Lower lobe of right lung (tissue), 2 donors: ENCODE measurements around the gene LYPD1. TPM values are rescaled to one million over a fixed set of nuclear protein-coding genes. Genes with fewer than 3 reads are reported as not detected.
"Not testable (repeated sequence)": the region's sequence is repeated elsewhere in the genome, so short reads cannot be mapped to it uniquely, and the experiment has no call there.

ENCODE experiments used
- ATAC-seq, 2 donors: fragments of 200-7000 bp; cut with Tn5 transposase; one replicate each; pipeline ENCODE4 v1.9.1; 2020 to 2022; ENCODE audit warnings: mild to moderate bottlenecking in 2 of 2, moderate library complexity in 2 of 2
- DNase-seq: peaks from one replicate; pipeline ENCODE4 v3.0.0-alpha.2; 2020
- H3K27ac ChIP-seq: fragments of 200-600 bp; one replicate; pipeline ENCODE4 v1.8.0; 2022
- H3K27me3 ChIP-seq: fragments of 200-600 bp; one replicate; pipeline ENCODE4 v1.8.0; 2022; ENCODE audit warnings: low read depth
- H3K36me3 ChIP-seq: fragments of 200-600 bp; one replicate; pipeline ENCODE4 v1.8.0; 2022; ENCODE audit warnings: mild to moderate bottlenecking
- H3K4me1 ChIP-seq: fragments of 200-600 bp; one replicate; pipeline ENCODE4 v1.8.0; 2022
- H3K4me3 ChIP-seq: fragments of 200-600 bp; one replicate; pipeline ENCODE4 v1.8.0; 2022; ENCODE audit warnings: mild to moderate bottlenecking
- H3K9me3 ChIP-seq: fragments of 200-600 bp; one replicate; pipeline ENCODE4 v1.8.0; 2022
- intact Hi-C: fragments of 100-400 bp; cut with DNase I; formaldehyde crosslinking; loops from one replicate; pipeline ENCODE4 v1.11.0; 2022
- total RNA-seq: library from RNA; stranded (reverse); fragmentation: NEBNext Ultra II Directional; extraction: Animal tissue kit (Norgen Biotek cat#: 25700); gene quantifications from one replicate; pipeline ENCODE4 v1.2.1, GENCODE V29; 2021
- TF ChIP-seq, protein P1 (sequence below): fragments of 200-600 bp; IDR thresholded peaks from one replicate; pipeline ENCODE4 v1.8.0; 2022; ENCODE audit warnings: antibody characterized with exemption, mild to moderate bottlenecking
- donor health status: DM: no; HTN: yes; CAD: no; lungs with severe emphysema.

LYPD1 gene
- total RNA-seq, 1 donor from 2014 or later = 1.5 TPM

DNA sequence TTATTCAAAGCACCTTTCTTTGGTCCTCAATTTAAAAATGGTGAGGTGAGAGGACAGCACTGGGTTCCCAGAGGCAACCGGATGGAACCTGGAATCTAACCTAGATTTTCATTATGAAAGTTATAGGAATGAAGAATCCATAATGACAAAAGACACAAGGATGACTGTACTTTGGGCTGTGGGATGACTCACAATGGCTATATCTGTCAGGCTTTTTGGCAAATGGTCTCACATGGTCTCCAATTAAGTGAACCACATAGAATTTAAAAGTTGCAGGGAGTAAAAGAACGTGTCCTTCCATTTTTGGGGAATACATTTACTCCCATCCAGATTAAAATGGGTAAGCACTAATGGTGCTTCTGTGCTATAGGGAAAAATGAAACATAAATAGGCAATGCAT lies 31.8 kb upstream of the LYPD1 start:
- H3K36me3 ChIP-seq = no peaks in the 10 kb centered on the region
- H3K9me3 ChIP-seq = no peaks in the 10 kb centered on the region
- TF ChIP-seq, protein P1, sequence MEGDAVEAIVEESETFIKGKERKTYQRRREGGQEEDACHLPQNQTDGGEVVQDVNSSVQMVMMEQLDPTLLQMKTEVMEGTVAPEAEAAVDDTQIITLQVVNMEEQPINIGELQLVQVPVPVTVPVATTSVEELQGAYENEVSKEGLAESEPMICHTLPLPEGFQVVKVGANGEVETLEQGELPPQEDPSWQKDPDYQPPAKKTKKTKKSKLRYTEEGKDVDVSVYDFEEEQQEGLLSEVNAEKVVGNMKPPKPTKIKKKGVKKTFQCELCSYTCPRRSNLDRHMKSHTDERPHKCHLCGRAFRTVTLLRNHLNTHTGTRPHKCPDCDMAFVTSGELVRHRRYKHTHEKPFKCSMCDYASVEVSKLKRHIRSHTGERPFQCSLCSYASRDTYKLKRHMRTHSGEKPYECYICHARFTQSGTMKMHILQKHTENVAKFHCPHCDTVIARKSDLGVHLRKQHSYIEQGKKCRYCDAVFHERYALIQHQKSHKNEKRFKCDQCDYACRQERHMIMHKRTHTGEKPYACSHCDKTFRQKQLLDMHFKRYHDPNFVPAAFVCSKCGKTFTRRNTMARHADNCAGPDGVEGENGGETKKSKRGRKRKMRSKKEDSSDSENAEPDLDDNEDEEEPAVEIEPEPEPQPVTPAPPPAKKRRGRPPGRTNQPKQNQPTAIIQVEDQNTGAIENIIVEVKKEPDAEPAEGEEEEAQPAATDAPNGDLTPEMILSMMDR = no peak
- intact Hi-C loops = no loop called here
- H3K4me1 ChIP-seq = no peaks in the 10 kb centered on the region
- no peaks in the 10 kb centered on the region for H3K27me3 ChIP-seq
- H3K27ac ChIP-seq = no peak overlapping the region
- no peak for DNase-seq
- ATAC-seq = no peak
- H3K4me3 ChIP-seq = no peak overlapping the region

DNA sequence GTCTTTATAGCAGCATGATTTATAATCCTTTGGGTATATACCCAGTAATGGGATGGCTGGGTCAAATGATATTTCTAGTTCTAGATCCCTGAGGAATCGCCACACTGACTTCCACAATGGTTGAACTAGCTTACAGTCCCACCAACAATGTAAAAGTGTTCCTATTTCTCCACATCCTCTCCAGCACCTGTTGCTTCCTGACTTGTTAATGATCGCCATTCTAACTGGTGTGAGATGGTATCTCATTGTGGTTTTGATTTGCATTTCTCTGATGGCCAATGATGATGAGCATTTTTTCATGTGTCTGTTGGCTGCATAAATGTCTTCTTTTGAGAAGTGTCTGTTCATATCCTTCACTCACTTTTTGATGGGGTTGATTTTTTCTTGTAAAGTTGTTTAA lies 29.8 kb upstream of the LYPD1 start:
- H3K27me3 ChIP-seq, H3K36me3 ChIP-seq, H3K9me3 ChIP-seq, ATAC-seq, H3K27ac ChIP-seq, H3K4me1 ChIP-seq, intact Hi-C loops, DNase-seq, H3K4me3 ChIP-seq: not testable (repeated sequence)

DNA sequence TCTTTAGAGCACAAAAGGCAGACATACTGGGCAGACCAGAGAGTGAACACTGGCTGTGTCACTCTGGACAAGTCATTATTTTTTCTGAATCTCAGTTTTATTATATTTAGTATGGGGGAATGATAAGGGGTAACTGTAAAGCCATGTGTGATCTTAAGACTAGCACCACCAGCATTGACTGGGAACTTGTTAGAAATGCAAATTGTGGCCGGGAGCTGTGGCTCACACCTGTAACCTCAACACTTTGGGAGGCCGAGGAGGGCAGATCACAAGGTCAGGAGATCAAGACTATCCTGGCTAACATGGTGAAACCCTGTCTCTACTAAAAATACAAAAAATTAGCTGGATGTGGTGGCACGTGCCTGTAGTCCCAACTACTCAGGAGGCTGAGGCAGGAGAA lies 28.3 kb upstream of the LYPD1 start:
- H3K4me3 ChIP-seq, H3K27ac ChIP-seq, intact Hi-C loops, H3K4me1 ChIP-seq, H3K27me3 ChIP-seq, ATAC-seq, H3K36me3 ChIP-seq, H3K9me3 ChIP-seq, DNase-seq: not testable (repeated sequence)

DNA sequence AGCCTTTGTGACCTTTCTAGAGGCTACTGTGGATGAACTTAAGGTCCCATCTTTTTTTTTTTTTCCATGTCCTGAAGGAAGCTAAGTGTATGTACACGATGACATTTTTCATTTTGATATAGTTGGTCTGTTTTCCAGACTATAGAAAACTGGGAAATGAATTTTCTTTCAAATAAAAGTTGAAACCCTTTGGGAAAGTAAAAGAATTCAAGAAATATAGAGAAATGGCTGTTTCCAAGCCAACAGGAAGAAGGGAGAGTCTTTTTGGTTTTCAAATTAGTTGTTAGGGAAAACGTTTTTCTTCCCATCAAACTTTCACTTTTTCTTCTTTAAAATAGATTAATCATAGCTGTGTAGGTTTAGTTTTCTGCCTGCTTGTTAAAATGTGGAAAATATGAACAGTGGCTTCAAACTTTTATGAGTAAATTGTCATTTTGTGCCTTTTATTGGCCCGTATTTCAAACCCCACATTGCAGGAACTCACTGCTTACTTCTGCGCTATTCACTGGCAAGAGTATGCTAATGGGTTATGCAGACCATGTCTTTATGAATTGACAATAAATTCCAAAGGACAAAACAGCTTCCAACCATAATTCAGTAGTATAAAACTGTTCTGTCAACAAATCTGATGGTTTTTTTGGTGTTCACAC lies 27.7 kb upstream of the LYPD1 start:
- no peak for ATAC-seq
- H3K4me1 ChIP-seq = no peaks in the 10 kb centered on the region
- intact Hi-C loops = no loop called here

DNA sequence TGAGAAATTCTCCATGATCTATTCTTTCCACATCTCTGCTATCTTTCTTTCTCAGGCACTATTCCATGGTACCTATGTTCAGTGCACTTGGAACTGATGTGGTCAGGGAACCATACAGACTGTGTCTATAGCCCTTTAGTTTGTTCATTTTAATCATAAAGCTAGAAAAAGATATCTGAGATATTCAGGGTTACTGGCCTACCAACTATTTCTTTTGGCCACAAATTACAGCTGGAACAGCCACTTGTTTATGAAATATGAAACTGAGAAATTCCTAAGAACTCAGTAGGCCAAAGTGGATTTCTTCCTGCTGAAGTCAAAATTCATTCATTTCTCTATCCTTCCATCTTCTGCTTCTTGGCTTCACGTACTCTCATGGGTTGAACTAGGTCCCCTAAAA lies 22.8 kb upstream of the LYPD1 start:
- Histone ChIP-seq H3K9me3 (no peaks in the 10 kb centered on the region), H3K27ac (no peak overlapping the region), H3K36me3 (no peaks in the 10 kb centered on the region), H3K27me3 (no peaks in the 10 kb centered on the region), H3K4me3 (no peak overlapping the region), H3K4me1 (no peaks in the 10 kb centered on the region)
- intact Hi-C loops = no loop called here
- ATAC-seq (no peak), DNase-seq (no peak)
- TF ChIP-seq, protein P1 = no peak

More for the DNA sequence above, 27.7 kb upstream of the LYPD1 start:
- DNase-seq = no peak
- H3K9me3 ChIP-seq = no peaks in the 10 kb centered on the region
- H3K36me3 ChIP-seq = no peaks in the 10 kb centered on the region
- H3K4me3 ChIP-seq = no peak overlapping the region
- H3K27ac ChIP-seq = no peak overlapping the region
- H3K27me3 ChIP-seq = no peaks in the 10 kb centered on the region
- TF ChIP-seq, protein P1 = no peak

DNA sequence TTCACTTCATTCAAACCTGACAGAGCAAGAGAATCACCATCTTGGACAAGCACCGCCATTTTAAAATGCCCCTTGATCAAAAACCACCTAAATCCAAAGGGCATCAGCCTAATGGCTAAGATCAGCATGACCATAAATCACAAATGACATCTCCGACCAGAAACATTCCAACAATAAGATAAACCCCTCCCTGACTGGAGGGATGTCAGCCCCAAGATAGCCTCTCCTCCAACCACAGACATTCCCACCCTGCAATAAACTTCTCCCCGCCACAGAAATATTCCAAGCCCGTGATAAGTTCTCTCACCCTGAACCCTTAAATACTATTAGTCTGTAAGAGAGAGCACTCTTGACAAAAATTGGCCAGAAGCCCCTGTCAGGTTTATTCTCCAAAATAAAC lies 21.6 kb upstream of the LYPD1 start:
- no peaks in the 10 kb centered on the region for H3K4me1 ChIP-seq
- H3K4me3 ChIP-seq = no peak overlapping the region
- no peaks in the 10 kb centered on the region for H3K27me3 ChIP-seq
- intact Hi-C loops = no loop called here
- no peaks in the 10 kb centered on the region for H3K36me3 ChIP-seq
- DNase-seq (no peak), ATAC-seq (no peak)
- no peak overlapping the region for H3K27ac ChIP-seq
- TF ChIP-seq, protein P1 = no peak
- no peaks in the 10 kb centered on the region for H3K9me3 ChIP-seq
